Keratinocyte (primary cell): ENCODE measurements around the gene HOXB13. TPM values are rescaled to one million over a fixed set of nuclear protein-coding genes. Genes with fewer than 3 reads are reported as not detected.

Experiments
- DNase-seq: peaks from one replicate; pipeline ENCODE4 v3.0.0-alpha.2; 2011; ENCODE audit warnings: low read depth, missing footprints, low spot score
- FAIRE-seq: peaks from 2 replicates; lab custom pipeline; 2011; peaks lifted over from hg19 to GRCh38; lab: Jason Lieb, UNC
- H2AFZ ChIP-seq: 2 replicates; pipeline ENCODE4 v1.6.0; 2012; ENCODE audit warnings: low read length, control low read depth, inconsistent platforms; ENCODE audit not compliant: control insufficient read depth
- H3K27ac ChIP-seq: 2 replicates; pipeline ENCODE4 v1.5.1; 2011; ENCODE audit warnings: low read length; ENCODE audit not compliant: control insufficient read depth, insufficient read depth
- H3K27me3 ChIP-seq: 3 replicates; pipeline ENCODE4 v1.6.0; 2011; ENCODE audit warnings: low read length; ENCODE audit not compliant: control insufficient read depth, insufficient read depth; ENCODE audit errors: extremely low read depth
- H3K36me3 ChIP-seq, 2 experiments: 2 replicates in 1 of 2; 3 replicates in 1 of 2; pipeline ENCODE4 v1.5.1; 2011; ENCODE audit warnings: low read length in 2 of 2, mild to moderate bottlenecking in 1 of 2; ENCODE audit not compliant: control insufficient read depth in 2 of 2, insufficient read depth in 2 of 2; ENCODE audit errors: extremely low read depth in 1 of 2
- H3K4me1 ChIP-seq: 3 replicates; pipeline ENCODE4 v1.5.1; 2011; ENCODE audit warnings: low read length; ENCODE audit not compliant: control insufficient read depth, insufficient read depth; ENCODE audit errors: extremely low read depth
- H3K4me2 ChIP-seq: 3 replicates; pipeline ENCODE4 v1.6.0; 2011; ENCODE audit warnings: low read depth, low read length; ENCODE audit not compliant: control insufficient read depth, insufficient read depth; ENCODE audit errors: extremely low read depth
- H3K4me3 ChIP-seq, 3 experiments: fragments of 200-600 bp in 1 of 3; sonication (generic) in 1 of 3; 2 replicates in 2 of 3; 3 replicates in 1 of 3; pipeline ENCODE4 v1.5.1; 2011 to 2016; ENCODE audit warnings: low read length in 3 of 3, mild to moderate bottlenecking in 3 of 3, control low read depth in 2 of 3, inconsistent platforms in 1 of 3, low read depth in 1 of 3, mixed read lengths in 1 of 3, mixed run types in 1 of 3, moderate library complexity in 1 of 3; ENCODE audit not compliant: control insufficient read depth in 2 of 3, insufficient read depth in 2 of 3; ENCODE audit errors: extremely low read depth in 1 of 3
- H3K79me2 ChIP-seq: 2 replicates; pipeline ENCODE4 v1.6.0; 2012; ENCODE audit warnings: low read length; ENCODE audit not compliant: control insufficient read depth, insufficient read depth
- H3K9ac ChIP-seq: 3 replicates; pipeline ENCODE4 v1.6.0; 2011; ENCODE audit warnings: low read length; ENCODE audit not compliant: control insufficient read depth, insufficient read depth; ENCODE audit errors: extremely low read depth
- H3K9me1 ChIP-seq: 3 replicates; pipeline ENCODE4 v1.6.0; 2011; ENCODE audit warnings: low read length; ENCODE audit not compliant: control insufficient read depth, insufficient read depth; ENCODE audit errors: extremely low read depth
- H3K9me3 ChIP-seq: 2 replicates; pipeline ENCODE4 v1.5.1; 2012; ENCODE audit warnings: low read depth, low read length; ENCODE audit not compliant: control insufficient read depth
- H4K20me1 ChIP-seq: 3 replicates; pipeline ENCODE4 v1.6.0; 2011; ENCODE audit warnings: low read length; ENCODE audit not compliant: control insufficient read depth, insufficient read depth; ENCODE audit errors: extremely low read depth
- CTCF ChIP-seq, 3 experiments: IDR thresholded peaks in 1 of 3; conservative IDR thresholded peaks in 1 of 3; optimal IDR thresholded peaks in 1 of 3; 2 replicates in 2 of 3; 3 replicates in 1 of 3; pipeline versions ENCODE3 to v1.5.1; 2011; ENCODE audit warnings: low read length in 3 of 3, mild to moderate bottlenecking in 3 of 3, moderate library complexity in 2 of 3, control low read depth in 1 of 3, inconsistent platforms in 1 of 3; ENCODE audit not compliant: insufficient read depth in 2 of 3; ENCODE audit errors: extremely low read depth in 1 of 3
- EZH2 ChIP-seq: IDR thresholded peaks from one replicate; pipeline ENCODE4 v1.6.1; 2012; ENCODE audit warnings: inconsistent platforms, mild to moderate bottlenecking, low read length, moderate library complexity
- dilution Hi-C: fragments of 300-500 bp; cut with MboI; formaldehyde crosslinking; loops from one replicate; pipeline ENCODE4 v1.7.0; 2020; ENCODE audit warnings: low sequenced_read_pairs; ENCODE audit not compliant: extremely low pct_ligation_motif_present
- polyA plus RNA-seq, 5 experiments: library from polyadenylated mRNA; depleted of rRNA in 3 of 5; stranded (reverse) in 3 of 5; stranded (forward) in 1 of 5; unstranded in 1 of 5; fragments of >200 nt; gene quantifications; 1 replicate in 1 of 5; 2 replicates in 3 of 5; 3 replicates in 1 of 5; pipeline versions ENCODE4 v1.2.1 to v1.2.3, GENCODE V29; 2011 to 2012; ENCODE audit warnings: missing spikeins in 2 of 5, low read depth in 1 of 5, low replicate concordance in 1 of 5

HOXB13 gene
- polyA plus RNA-seq, 1 donor (not counting 4 experiments of a cell fraction or from before 2014, with no cell fraction given): not detected

- Histone ChIP-seq H3K36me3 (no peaks in the 10 kb centered on the region), H3K9me3 (no peaks in the 10 kb centered on the region), H3K27me3 (peaks cover 38% of the 10 kb centered on the region), H4K20me1 (no peaks in the 10 kb centered on the region), H3K9me1 (no peaks in the 10 kb centered on the region), H3K4me1 (no peaks in the 10 kb centered on the region), H3K27ac (no peak overlapping the region), H3K4me3 (no peak overlapping the region), H3K9ac (no peak overlapping the region), H2AFZ (no peak overlapping the region), H3K79me2 (no peaks in the 10 kb centered on the region), H3K4me2 (no peak overlapping the region)
- TF ChIP-seq CTCF (optimal IDR thresholded peaks at IDR 0.05 in 1 of 3, IDR thresholded peaks at IDR 0.05 in 1 of 3, conservative IDR thresholded peaks at IDR 0.05 in 1 of 3; ENCODE audit: extremely low read depth in 1 of 3, insufficient read depth in 2 of 3, low read length in 3 of 3) (no peak), EZH2 (no peak)
- DNase-seq (no peak), FAIRE-seq (no peak)
- dilution Hi-C loops: loop anchor here (25.0 kb wide), 1 partner anchor 99 kb away; no protein-coding TSS in a partner anchor
Observed at GRCh38 chr17:48761114-48761513, 32.6 kb upstream of the HOXB13 start.

- no peak overlapping the region for H3K4me3 ChIP-seq
- no peaks in the 10 kb centered on the region for H3K9me3 ChIP-seq
- H3K9me1 ChIP-seq: no peaks in the 10 kb centered on the region
- no peak overlapping the region for H2AFZ ChIP-seq
- FAIRE-seq: no peak
- DNase-seq: no peak
- no peak for TF ChIP-seq CTCF (optimal IDR thresholded peaks at IDR 0.05 in 1 of 3, IDR thresholded peaks at IDR 0.05 in 1 of 3, conservative IDR thresholded peaks at IDR 0.05 in 1 of 3; ENCODE audit: extremely low read depth in 1 of 3, insufficient read depth in 2 of 3, low read length in 3 of 3)
- TF ChIP-seq EZH2: no peak
- H3K9ac ChIP-seq: no peak overlapping the region
- H3K4me2 ChIP-seq: no peak overlapping the region
- H3K27ac ChIP-seq: no peak overlapping the region
- H4K20me1 ChIP-seq: no peaks in the 10 kb centered on the region
- dilution Hi-C loops: loop anchor here (25.0 kb wide), 1 partner anchor 98 kb away; no protein-coding TSS in a partner anchor
- no peaks in the 10 kb centered on the region for H3K36me3 ChIP-seq
- H3K4me1 ChIP-seq: no peaks in the 10 kb centered on the region
- H3K79me2 ChIP-seq: no peaks in the 10 kb centered on the region
- H3K27me3 ChIP-seq: peaks cover 45% of the 10 kb centered on the region
Observed at GRCh38 chr17:48760411-48760810, 31.9 kb upstream of the HOXB13 start.
